ENCODE measurements around the gene AGPS. TPM values are rescaled to one million over a fixed set of nuclear protein-coding genes. Genes with fewer than 3 reads are reported as not detected.

Gene AGPS
- total RNA-seq, 3 donors from 2014 or later = 28.2 to 30.6 (median 28.5) TPM

DNA sequence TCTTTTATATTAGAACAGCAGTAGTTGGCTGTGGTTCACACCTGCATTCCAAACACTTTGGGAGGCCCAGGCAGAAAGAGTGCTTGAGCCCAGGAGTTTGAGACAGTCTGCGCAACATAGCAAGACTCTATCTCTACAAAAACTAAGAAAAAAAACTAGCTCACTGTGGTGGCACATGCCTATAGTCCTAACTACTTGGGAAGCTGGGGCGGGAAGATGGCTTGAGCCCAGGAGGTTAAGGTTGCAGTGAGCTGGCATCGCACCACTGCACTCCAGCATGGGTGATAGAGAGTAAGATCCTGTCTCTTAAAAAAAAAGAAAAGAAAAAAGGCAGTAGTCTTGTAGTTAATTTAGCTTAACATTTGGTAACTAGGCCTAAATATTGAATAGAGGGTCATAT is 136.6 kb downstream of the AGPS start:
- no peak for TF ChIP-seq POLR2A (IDR thresholded peaks at IDR 0.05)
- no peak for TF ChIP-seq POLR2AphosphoS5 (IDR thresholded peaks at IDR 0.05)
- no peak for TF ChIP-seq CTCF (IDR thresholded peaks at IDR 0.05)
- no peak for DNase-seq (ENCODE audit: low spot score in 2 of 2)
- no peaks in the 10 kb centered on the region for H3K36me3 ChIP-seq
- H3K27me3 ChIP-seq = no peaks in the 10 kb centered on the region
- H3K4me1 ChIP-seq = no peaks in the 10 kb centered on the region
- intact Hi-C loops (cut with DNase I; ENCODE audit: low total_unique reads) = no loop called here
- H3K9me3 ChIP-seq = no peaks in the 10 kb centered on the region
- H3K27ac ChIP-seq = no peak overlapping the region
- no peak overlapping the region for H3K4me3 ChIP-seq

- no peaks in the 10 kb centered on the region for H3K9me3 ChIP-seq
- no peak overlapping the region for H3K4me3 ChIP-seq
- DNase-seq (ENCODE audit: low spot score in 2 of 2) = no peak
- H3K4me1 ChIP-seq = no peaks in the 10 kb centered on the region
- H3K36me3 ChIP-seq = no peaks in the 10 kb centered on the region
- no peak overlapping the region for H3K27ac ChIP-seq
- intact Hi-C loops (cut with DNase I; ENCODE audit: low total_unique reads) = no loop called here
- H3K27me3 ChIP-seq = no peaks in the 10 kb centered on the region
- TF ChIP-seq CTCF (IDR thresholded peaks at IDR 0.05) = no peak
- no peak for TF ChIP-seq POLR2AphosphoS5 (IDR thresholded peaks at IDR 0.05)
- no peak for TF ChIP-seq POLR2A (IDR thresholded peaks at IDR 0.05)
Measured at GRCh38 chr2:177530561-177530960, 138.0 kb downstream of the AGPS start.

DNA sequence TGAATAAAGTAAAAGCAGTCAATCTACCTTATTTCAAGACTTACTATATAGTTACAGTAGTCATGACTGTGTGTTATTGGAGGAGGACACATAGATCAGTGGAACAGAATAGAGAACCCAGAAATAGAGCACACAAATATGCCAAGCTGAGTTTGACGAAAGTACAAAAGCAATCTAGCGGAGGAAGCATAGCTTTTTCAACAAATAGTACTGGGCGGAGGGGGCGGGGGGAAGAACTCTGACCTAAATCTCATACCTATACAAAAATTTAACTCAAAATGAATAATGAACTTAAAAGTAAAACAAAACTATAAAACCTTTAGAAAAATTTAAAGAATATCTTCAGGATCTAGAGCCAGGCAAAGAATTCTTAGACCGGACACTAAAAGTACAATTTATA is 139.1 kb downstream of the AGPS start:
- Histone ChIP-seq H3K9me3 (no peaks in the 10 kb centered on the region), H3K4me3 (no peak overlapping the region), H3K27ac (no peak overlapping the region), H3K4me1 (no peaks in the 10 kb centered on the region), H3K36me3 (no peaks in the 10 kb centered on the region), H3K27me3 (no peaks in the 10 kb centered on the region)
- DNase-seq (ENCODE audit: low spot score in 2 of 2) = no peak
- intact Hi-C loops (cut with DNase I; ENCODE audit: low total_unique reads) = no loop called here
- TF ChIP-seq CTCF (IDR thresholded peaks at IDR 0.05) = no peak
- TF ChIP-seq POLR2A (IDR thresholded peaks at IDR 0.05) = no peak
- no peak for TF ChIP-seq POLR2AphosphoS5 (IDR thresholded peaks at IDR 0.05)

- no peak for TF ChIP-seq POLR2A (IDR thresholded peaks at IDR 0.05)
- no peak for TF ChIP-seq CTCF (IDR thresholded peaks at IDR 0.05)
- no peak for TF ChIP-seq POLR2AphosphoS5 (IDR thresholded peaks at IDR 0.05)
- H3K36me3 ChIP-seq = no peaks in the 10 kb centered on the region
- no peak for DNase-seq (ENCODE audit: low spot score in 2 of 2)
- no peak overlapping the region for H3K27ac ChIP-seq
- H3K4me1 ChIP-seq = no peaks in the 10 kb centered on the region
- intact Hi-C loops (cut with DNase I; ENCODE audit: low total_unique reads) = no loop called here
- H3K4me3 ChIP-seq = no peak overlapping the region
- H3K9me3 ChIP-seq = no peaks in the 10 kb centered on the region
- no peaks in the 10 kb centered on the region for H3K27me3 ChIP-seq
Measured at GRCh38 chr2:177532567-177532966, 140.0 kb downstream of the AGPS start.

- DNase-seq (ENCODE audit: low spot score in 2 of 2) = no peak
Measured at GRCh38 chr2:177533253-177533652, 140.7 kb downstream of the AGPS start.

More at GRCh38 chr2:177533253-177533652, 140.7 kb downstream of the AGPS start:
- Histone ChIP-seq H3K27ac (no peak overlapping the region), H3K4me3 (no peak overlapping the region), H3K4me1 (no peaks in the 10 kb centered on the region), H3K36me3 (no peaks in the 10 kb centered on the region), H3K9me3 (no peaks in the 10 kb centered on the region), H3K27me3 (no peaks in the 10 kb centered on the region)
- TF ChIP-seq CTCF (IDR thresholded peaks at IDR 0.05) = no peak
- TF ChIP-seq POLR2AphosphoS5 (IDR thresholded peaks at IDR 0.05) = no peak
- TF ChIP-seq POLR2A (IDR thresholded peaks at IDR 0.05) = no peak
- intact Hi-C loops (cut with DNase I; ENCODE audit: low total_unique reads) = no loop called here
